Measurements from ENCODE around the gene RAMACL. TPM values are rescaled to one million over a fixed set of nuclear protein-coding genes. Genes with fewer than 3 reads are reported as not detected.
"Not testable (repeated sequence)": the region's sequence is repeated elsewhere in the genome, so short reads cannot be mapped to it uniquely, and the experiment has no call there.

Gene RAMACL
- total and polyA plus RNA-seq, 2 donors (not counting 1 experiment from before 2014, with no cell fraction given), result 0.22 to 5.0 TPM

- TF ChIP-seq EZH2 (IDR thresholded peaks at IDR 0.05; ENCODE audit: low read length, missing control alignments), result no peak
- no peak for TF ChIP-seq CTCF (conservative IDR thresholded peaks at IDR 0.05 in 1 of 2, IDR thresholded peaks at IDR 0.05 in 1 of 2; ENCODE audit: low read depth in 1 of 2, low read length in 2 of 2)
- peak in 1 of 2 donors; percentile 43 for DNase-seq (ENCODE audit: low read depth in 2 of 2)
- Histone ChIP-seq H3K27ac (ENCODE audit: insufficient read depth, low read length) (no peak overlapping the region), H3K4me2 (ENCODE audit: extremely low read depth, insufficient read depth, low read length) (no peak overlapping the region), H3K79me2 (ENCODE audit: control insufficient read depth, insufficient read depth, low read length) (no peaks in the 10 kb centered on the region), H3K9me3 (ENCODE audit: control insufficient read depth, insufficient read depth, low read depth, low read length) (no peaks in the 10 kb centered on the region), H2AFZ (ENCODE audit: low read length) (no peak overlapping the region), H3K9ac (ENCODE audit: insufficient read depth, low read length) (no peak overlapping the region), H4K20me1 (ENCODE audit: control insufficient read depth, extremely low read depth, insufficient read depth, low read length) (no peaks in the 10 kb centered on the region), H3K36me3 (ENCODE audit: control insufficient read depth, insufficient read depth, low read length) (peaks cover 4% of the 10 kb centered on the region), H3K4me3 (replicated peaks in 1 of 4; ENCODE audit: control extremely low read depth in 1 of 4, insufficient read depth in 1 of 4, low read depth in 3 of 4, low read length in 4 of 4) (no peak overlapping the region), H3K27me3 (ENCODE audit: control insufficient read depth, insufficient read depth, low read length) (no peaks in the 10 kb centered on the region), H3K4me1 (ENCODE audit: control insufficient read depth, extremely low read depth, insufficient read depth, low read length) (no peaks in the 10 kb centered on the region)
Observed at GRCh38 chr6:166540631-166541331, 45.7 kb downstream of the RAMACL start.

GRCh38 chr6:166539543-166539942 lies 46.9 kb downstream of the RAMACL start:
- Histone ChIP-seq H3K4me2 (ENCODE audit: extremely low read depth, insufficient read depth, low read length) (no peak overlapping the region), H3K79me2 (ENCODE audit: control insufficient read depth, insufficient read depth, low read length) (no peaks in the 10 kb centered on the region), H2AFZ (ENCODE audit: low read length) (no peak overlapping the region), H3K4me1 (ENCODE audit: control insufficient read depth, extremely low read depth, insufficient read depth, low read length) (no peaks in the 10 kb centered on the region), H3K27ac (ENCODE audit: insufficient read depth, low read length) (no peak overlapping the region), H3K4me3 (replicated peaks in 1 of 4; ENCODE audit: control extremely low read depth in 1 of 4, insufficient read depth in 1 of 4, low read depth in 3 of 4, low read length in 4 of 4) (no peak overlapping the region), H3K9ac (ENCODE audit: insufficient read depth, low read length) (no peak overlapping the region), H3K36me3 (ENCODE audit: control insufficient read depth, insufficient read depth, low read length) (peaks cover 4% of the 10 kb centered on the region), H3K9me3 (ENCODE audit: control insufficient read depth, insufficient read depth, low read depth, low read length) (no peaks in the 10 kb centered on the region), H3K27me3 (ENCODE audit: control insufficient read depth, insufficient read depth, low read length) (no peaks in the 10 kb centered on the region), H4K20me1 (ENCODE audit: control insufficient read depth, extremely low read depth, insufficient read depth, low read length) (no peaks in the 10 kb centered on the region)
- no peak for DNase-seq (ENCODE audit: low read depth in 2 of 2)
- no peak for TF ChIP-seq CTCF (conservative IDR thresholded peaks at IDR 0.05 in 1 of 2, IDR thresholded peaks at IDR 0.05 in 1 of 2; ENCODE audit: low read depth in 1 of 2, low read length in 2 of 2)
- no peak for TF ChIP-seq EZH2 (IDR thresholded peaks at IDR 0.05; ENCODE audit: low read length, missing control alignments)

- H4K20me1 ChIP-seq (ENCODE audit: control insufficient read depth, extremely low read depth, insufficient read depth, low read length); H3K9ac ChIP-seq (ENCODE audit: insufficient read depth, low read length): not testable (repeated sequence)
Observed at GRCh38 chr6:166539011-166539385, 47.5 kb downstream of the RAMACL start.

More at GRCh38 chr6:166539011-166539385, 47.5 kb downstream of the RAMACL start:
- H3K4me2 ChIP-seq (ENCODE audit: extremely low read depth, insufficient read depth, low read length); H3K4me1 ChIP-seq (ENCODE audit: control insufficient read depth, extremely low read depth, insufficient read depth, low read length); H3K27me3 ChIP-seq (ENCODE audit: control insufficient read depth, insufficient read depth, low read length); H3K79me2 ChIP-seq (ENCODE audit: control insufficient read depth, insufficient read depth, low read length); H3K27ac ChIP-seq (ENCODE audit: insufficient read depth, low read length); H3K4me3 ChIP-seq (replicated peaks in 1 of 4; ENCODE audit: control extremely low read depth in 1 of 4, insufficient read depth in 1 of 4, low read depth in 3 of 4, low read length in 4 of 4); H3K36me3 ChIP-seq (ENCODE audit: control insufficient read depth, insufficient read depth, low read length); DNase-seq (ENCODE audit: low read depth in 2 of 2); H2AFZ ChIP-seq (ENCODE audit: low read length); H3K9me3 ChIP-seq (ENCODE audit: control insufficient read depth, insufficient read depth, low read depth, low read length): not testable (repeated sequence)

Data from fibroblast of lung (primary cell).